ENCODE measurements around the gene BFSP2.

BFSP2 gene

GRCh38 chr3:133461291-133461690, 61.4 kb downstream of the BFSP2 start:
- no peak for TF ChIP-seq CTCF (IDR thresholded peaks at IDR 0.05; ENCODE audit: unreplicated experiment in 3 of 3)
- Mint-ChIP-seq H3K4me1 (peaks cover 45% of the 10 kb centered on the region), H3K27me3 (ENCODE audit: low read depth) (peaks cover 41% of the 10 kb centered on the region), H3K36me3 (ENCODE audit: low read depth) (no peaks in the 10 kb centered on the region), H3K4me3 (no peak overlapping the region), H3K9me3 (no peaks in the 10 kb centered on the region), H3K27ac (peak overlapping the region in 2 of 3 experiments; percentile 29 to 43)

DNA sequence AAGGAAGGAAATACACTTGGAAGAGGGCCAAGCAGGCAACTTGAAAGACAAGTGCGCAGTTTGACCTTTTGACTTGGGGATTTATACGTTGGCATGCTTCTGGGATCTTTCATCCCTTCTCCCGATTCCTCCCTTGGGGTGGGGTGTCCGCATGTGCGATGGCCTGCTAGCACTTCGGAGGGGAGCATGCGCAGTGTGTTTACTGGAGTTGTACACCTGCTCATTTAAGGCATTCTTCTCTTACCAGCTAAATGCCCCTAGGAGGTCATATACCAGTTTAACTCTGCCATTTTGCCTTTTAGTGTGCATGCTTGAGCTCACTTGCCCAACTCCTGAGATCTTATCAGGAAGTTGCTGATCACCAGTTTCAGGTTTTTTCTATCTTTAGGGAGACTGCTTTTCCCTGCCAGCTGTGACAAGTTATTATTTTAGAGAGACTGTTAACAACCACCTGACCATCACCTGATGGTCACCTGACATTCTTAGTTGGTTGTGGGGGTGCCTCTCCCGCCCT, 63.5 kb downstream of the BFSP2 start:
- Mint-ChIP-seq H3K9me3 (no peaks in the 10 kb centered on the region), H3K4me3 (no peak overlapping the region), H3K27ac (peak overlapping the region; percentile 20 to 48 (median 38)), H3K36me3 (ENCODE audit: low read depth) (no peaks in the 10 kb centered on the region), H3K27me3 (ENCODE audit: low read depth) (peaks cover 41% of the 10 kb centered on the region), H3K4me1 (peaks cover 63% of the 10 kb centered on the region)
- TF ChIP-seq CTCF (IDR thresholded peaks at IDR 0.05; ENCODE audit: unreplicated experiment in 3 of 3): no peak

DNA sequence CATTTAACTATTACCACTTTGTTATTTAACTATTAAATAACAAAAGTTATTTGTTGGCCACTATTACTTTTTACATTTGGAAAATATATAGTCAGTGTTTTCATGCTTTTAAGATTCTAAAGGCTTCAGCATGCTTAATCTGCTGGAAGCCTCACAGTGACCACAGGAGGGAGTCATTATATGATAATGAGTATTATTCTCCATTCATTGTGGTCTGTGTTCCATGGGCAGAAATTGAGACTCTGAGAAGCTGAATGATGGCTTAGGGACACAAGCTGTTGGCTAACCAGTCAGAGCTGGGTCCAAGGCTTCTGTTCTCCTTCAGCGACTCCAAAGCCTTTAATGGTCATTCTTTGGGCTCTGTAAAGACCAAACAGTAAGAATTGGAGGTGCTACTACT, 64.7 kb downstream of the BFSP2 start:
- Mint-ChIP-seq H3K36me3 (ENCODE audit: low read depth) (no peaks in the 10 kb centered on the region), H3K27me3 (ENCODE audit: low read depth) (peaks cover 40% of the 10 kb centered on the region), H3K27ac (no peak overlapping the region), H3K4me3 (no peak overlapping the region), H3K4me1 (peaks cover 62% of the 10 kb centered on the region), H3K9me3 (no peaks in the 10 kb centered on the region)
- peak in 1 of 3 experiments; percentile 25 for TF ChIP-seq CTCF (IDR thresholded peaks at IDR 0.05; ENCODE audit: unreplicated experiment in 3 of 3)

GRCh38 chr3:133466531-133467386, 66.9 kb downstream of the BFSP2 start:
- Mint-ChIP-seq H3K9me3 (no peaks in the 10 kb centered on the region), H3K4me3 (no peak overlapping the region), H3K27me3 (ENCODE audit: low read depth) (peaks cover 33% of the 10 kb centered on the region), H3K27ac (peak overlapping the region in 1 of 3 experiments; percentile 20), H3K4me1 (peaks cover 50% of the 10 kb centered on the region), H3K36me3 (ENCODE audit: low read depth) (no peaks in the 10 kb centered on the region)
- TF ChIP-seq CTCF (IDR thresholded peaks at IDR 0.05; ENCODE audit: unreplicated experiment in 3 of 3): no peak

DNA sequence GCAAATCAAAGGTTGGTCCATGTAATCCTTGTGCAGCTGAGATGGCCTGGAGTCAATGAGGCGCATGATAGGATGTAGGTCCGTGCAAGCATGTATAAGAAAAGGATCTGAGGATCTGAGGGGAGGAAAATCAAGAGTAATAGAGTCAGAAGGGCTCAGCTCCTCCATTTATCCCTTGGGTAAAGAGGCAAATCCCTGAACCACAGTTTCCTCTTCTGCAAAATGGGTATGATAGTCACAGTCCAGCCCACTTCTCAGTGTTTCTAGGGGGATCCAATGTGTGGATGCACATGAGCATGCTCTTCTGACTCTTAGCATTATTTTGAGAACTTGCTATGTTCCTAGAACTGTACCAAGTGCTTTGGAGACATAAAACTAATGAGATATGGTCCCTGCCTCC, 67.9 kb downstream of the BFSP2 start:
- no peak for TF ChIP-seq CTCF (IDR thresholded peaks at IDR 0.05; ENCODE audit: unreplicated experiment in 3 of 3)
- H3K36me3 Mint-ChIP-seq (ENCODE audit: low read depth): no peaks in the 10 kb centered on the region

More for the DNA sequence above, 67.9 kb downstream of the BFSP2 start:
- Mint-ChIP-seq H3K9me3 (no peaks in the 10 kb centered on the region), H3K4me1 (peaks cover 45% of the 10 kb centered on the region), H3K27me3 (ENCODE audit: low read depth) (peaks cover 32% of the 10 kb centered on the region), H3K27ac (no peak overlapping the region), H3K4me3 (no peak overlapping the region)

Measured in nephron (organoid).